GM19193 (cell line): Measurements from ENCODE around the gene SPATA21.

Source experiments
- POLR2A ChIP-seq: IDR thresholded peaks from 4 replicates; pipeline ENCODE4 v1.6.1; 2011; ENCODE audit not compliant: insufficient read depth, insufficient read length; ENCODE audit errors: extremely low read depth

The SPATA21 gene

DNA sequence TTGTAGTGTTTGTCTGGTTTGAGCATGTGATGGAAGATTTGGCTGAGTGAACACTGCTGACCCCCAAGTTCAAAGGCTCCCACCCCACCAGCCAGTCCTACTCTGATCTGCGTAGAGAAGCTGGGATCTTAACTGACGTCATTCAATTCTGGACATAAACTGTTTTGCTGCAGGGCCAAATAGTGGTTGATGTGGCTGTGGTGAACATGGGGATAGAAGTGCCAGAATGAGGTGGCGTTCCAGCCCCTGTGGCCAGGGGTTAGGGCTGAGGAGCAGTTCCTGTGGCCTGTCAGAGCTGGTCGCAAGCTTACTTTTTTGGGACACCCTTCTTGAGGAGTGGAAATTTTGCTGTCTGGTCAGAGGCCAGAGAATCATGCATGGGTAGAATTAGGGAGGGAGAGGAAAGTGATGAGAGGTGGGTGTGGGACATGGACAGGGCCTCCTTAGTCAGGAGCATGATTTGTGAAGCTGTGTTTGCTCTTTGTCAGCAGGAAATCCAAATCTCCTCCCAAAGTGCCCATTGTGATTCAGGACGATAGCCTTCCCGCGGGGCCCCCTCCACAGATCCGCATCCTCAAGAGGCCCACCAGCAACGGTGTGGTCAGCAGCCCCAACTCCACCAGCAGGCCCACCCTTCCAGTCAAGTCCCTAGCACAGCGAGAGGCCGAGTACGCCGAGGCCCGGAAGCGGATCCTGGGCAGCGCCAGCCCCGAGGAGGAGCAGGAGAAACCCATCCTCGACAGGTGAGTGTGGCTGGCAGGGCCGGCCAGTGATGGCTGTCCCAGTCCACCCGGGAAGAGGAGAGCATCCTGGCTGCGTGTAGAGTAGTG, 44.3 kb downstream of the SPATA21 start:
- no peak for TF ChIP-seq POLR2A

- no peak for TF ChIP-seq POLR2A
These were observed 45.8 kb downstream of the SPATA21 start for GRCh38 chr1:16391411-16391810.

DNA sequence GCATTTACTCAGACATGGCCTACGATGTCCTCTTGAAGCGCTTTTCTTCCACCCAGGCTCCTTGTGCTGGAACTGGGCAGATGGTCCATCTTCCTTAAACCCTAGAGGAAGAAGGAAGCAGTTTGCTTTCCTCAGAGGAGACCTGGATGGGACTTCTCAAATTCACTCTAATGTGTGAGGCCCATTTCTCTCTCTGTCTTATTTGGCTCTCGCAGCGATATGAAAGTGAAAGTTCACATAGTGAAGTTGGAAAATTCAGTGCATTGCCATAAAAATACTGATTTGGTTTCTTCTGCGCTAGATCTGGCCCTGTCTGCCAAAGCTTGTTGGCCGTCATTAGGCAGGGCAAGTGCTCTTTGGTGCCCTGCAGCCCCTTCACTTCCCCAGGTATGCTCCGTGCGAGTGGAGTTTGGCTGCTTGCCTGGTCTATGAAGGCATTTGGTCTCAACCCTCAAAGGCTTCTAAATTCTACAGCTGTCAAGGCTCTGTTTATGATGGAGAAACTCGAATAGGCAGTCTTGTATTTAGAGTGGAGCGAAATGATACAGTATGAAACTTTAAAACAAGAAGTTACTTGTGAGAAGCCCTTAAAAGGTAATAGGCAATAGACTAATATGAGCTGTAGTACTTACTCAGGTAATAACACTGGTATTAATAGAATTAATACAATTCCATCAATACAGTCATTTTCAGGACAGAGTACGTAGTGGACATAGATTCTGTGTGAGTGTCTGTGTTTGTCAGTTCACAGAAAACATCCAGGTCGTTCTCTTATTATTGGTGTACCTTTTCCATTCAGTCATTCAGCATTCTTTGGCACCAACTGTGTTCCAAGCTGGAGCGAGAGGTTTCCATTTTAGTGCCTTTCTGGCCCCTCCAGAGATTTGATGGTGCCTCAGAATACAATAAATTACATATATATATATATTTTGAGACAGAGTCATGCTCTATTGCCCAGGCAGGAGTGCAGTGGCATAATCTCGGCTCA, 49.7 kb downstream of the SPATA21 start:
- peak; percentile 18 for TF ChIP-seq POLR2A

- no peak for TF ChIP-seq POLR2A
These were observed 50.6 kb downstream of the SPATA21 start for GRCh38 chr1:16386454-16387113.

DNA sequence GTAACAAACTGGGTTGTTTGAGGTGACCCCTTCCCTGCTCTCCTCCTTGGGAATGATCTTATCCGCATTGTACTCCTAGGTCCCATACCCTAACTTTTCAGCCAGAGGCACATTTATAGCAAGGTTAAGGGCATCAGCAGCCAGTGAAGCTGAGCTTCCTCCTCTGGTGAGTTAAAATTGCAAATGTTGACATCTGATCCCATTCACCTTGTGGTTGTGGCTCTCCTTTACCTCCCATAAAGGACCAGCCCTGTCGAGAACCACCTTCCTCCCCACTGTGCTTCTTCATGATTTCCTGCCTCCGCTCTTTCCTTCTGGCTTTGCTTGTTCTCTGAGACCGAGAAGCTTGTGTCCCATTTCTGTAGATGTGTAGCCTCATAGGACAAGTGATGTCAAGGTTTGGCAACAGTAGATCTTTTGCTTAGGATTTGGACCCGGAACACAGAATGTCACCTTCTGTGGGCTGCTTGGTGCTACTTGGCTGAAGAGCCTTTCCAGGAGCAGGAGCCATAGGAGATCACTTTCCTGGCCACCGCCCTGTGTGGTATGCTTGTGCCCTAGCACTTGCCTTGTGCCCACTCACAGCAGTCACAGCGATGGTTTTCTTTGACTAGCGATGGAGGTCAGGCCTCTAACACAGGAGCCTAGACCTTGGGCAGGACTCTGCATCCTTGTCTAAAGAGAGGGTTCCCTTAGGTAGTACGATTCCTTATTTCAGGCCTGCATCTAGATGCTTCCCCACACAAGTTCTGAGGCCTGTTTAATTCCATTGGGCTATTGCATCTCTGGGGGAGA, 51.4 kb downstream of the SPATA21 start:
- no peak for TF ChIP-seq POLR2A

DNA sequence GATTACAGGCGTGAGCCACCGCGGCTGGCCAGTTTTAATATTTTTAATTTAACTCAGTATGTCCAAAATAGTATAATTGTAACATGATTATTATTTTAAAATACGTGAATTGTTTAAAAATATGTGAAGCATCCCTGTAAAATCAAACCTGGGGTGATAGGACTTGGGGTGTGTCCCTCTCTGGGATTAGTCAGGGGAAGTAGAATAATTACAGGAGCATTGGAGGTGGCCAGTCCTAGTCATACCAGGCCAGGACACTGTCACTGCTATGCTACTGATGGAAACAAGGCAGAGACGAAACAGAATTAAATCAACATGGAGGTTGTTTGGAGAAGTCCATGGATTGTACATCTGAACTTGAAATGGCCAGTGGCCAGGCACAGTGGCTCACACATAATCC, 53.3 kb downstream of the SPATA21 start:
- no peak for TF ChIP-seq POLR2A

GRCh38 chr1:16380868-16381267, 56.4 kb downstream of the SPATA21 start:
- no peak for TF ChIP-seq POLR2A

DNA sequence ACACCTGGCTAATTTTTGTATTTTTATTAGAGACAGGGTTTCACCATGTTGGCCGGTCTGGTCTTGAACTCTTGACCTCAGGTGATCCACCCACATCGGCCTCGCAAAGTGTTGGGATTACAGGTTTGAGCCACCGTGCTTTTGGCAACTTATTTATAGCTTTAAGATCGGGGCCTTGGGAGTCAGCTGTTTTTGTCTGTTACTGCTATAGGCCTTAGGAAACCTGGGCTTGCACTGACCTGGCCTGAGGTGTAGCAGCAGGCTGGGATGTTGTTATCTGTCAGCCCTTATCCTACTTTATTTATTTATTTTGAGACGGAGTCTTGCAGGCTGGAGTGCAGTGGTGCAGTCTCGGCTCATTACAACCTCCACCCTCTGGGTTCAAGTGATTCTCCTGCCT, 58.8 kb downstream of the SPATA21 start:
- no peak for TF ChIP-seq POLR2A

- no peak for TF ChIP-seq POLR2A
These were observed 60.3 kb downstream of the SPATA21 start for GRCh38 chr1:16376971-16377370.

DNA sequence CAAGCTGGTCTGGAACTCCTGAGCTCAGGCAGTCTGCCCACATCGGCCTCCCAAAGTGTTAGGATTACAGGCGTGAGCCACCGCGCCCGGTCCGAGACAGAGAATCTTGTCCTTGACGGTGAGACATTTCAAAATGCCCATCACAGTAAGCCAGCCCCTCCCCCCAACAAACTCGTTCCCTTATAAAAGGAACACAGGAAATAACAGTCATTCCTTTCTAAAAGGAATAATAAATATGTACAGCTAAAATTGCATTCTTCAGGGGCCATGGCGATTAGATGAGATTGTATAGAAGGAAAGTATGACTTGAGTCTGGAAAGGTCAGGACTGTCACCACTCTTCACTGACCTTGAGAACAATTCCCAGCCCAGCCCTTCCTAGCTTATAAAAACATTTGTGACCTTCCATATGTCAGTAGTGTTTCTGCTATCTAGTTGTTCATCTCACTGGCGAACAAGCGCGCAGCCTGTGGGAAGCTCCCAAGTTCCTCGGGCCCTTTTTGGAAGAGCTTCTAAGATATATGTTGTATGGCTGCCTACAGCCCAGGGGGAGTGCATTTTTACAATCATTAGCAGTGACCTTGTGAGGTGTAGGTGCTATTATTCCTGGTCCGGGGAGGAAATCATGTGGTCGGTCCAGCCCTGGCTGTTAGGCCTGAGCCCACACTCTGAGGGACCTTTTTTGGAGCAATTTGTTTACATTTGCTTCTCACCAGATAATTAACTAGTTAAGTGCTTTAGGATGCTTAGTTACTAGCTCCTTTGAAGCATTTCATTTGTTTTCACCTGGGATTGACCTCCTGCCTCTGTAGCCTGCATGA, 61.5 kb downstream of the SPATA21 start:
- no peak for TF ChIP-seq POLR2A

GRCh38 chr1:16374266-16374665, 63.0 kb downstream of the SPATA21 start:
- no peak for TF ChIP-seq POLR2A

DNA sequence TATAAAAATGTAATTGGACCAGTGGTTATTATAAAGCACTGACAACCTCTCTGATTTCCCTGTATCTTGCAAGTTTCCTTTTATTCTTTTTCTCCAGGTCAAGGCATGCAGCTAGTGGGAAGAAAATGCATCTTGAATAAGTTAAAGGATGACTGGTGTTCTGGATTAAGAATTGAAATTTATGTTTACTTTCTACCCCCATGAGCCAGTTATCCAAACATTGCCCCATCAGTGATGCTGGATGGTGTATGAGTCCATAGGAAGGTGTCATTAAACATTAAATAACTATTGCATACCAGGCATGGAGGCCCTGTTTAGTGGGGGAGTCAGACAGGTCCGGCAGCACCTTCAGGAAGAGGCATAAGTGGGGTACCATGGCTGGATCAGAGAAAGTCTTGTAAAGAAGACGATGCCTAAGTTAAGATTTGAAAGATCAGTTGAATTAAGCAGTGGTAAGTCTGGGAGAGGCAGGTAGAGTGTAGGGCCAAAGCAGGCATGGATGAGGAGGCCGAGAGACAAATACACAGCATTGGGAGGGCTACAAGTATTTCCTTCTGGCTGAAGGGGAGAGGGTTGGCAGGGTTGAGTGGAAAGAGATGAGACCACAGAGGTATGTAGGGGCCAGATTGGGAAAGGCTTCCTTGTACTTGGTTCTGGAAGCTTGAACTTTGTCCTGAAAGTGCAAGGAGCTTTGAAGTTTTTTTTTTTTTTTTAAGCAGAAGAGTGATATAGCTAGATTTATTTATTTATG, 64.5 kb downstream of the SPATA21 start:
- TF ChIP-seq POLR2A, result no peak

DNA sequence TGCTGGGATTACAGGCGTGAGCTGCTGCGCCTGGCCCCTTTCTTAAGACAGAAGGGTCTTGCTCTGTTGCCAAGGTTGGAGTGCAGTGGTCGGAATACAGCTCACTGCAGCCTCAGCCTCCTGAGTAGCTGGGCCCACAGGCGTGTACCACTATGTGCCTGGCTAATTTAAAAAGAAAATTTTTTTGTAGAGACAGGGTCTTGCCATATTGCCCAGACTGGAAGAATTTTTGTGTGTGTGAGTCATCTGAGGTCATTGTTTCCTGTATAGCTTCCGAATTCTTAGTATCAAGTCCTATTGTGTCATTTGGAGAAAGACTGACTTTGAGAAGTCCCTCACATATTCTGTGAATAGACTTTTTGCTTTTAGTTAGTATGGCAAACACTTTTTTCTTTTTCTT, 65.5 kb downstream of the SPATA21 start:
- TF ChIP-seq POLR2A, result no peak

DNA sequence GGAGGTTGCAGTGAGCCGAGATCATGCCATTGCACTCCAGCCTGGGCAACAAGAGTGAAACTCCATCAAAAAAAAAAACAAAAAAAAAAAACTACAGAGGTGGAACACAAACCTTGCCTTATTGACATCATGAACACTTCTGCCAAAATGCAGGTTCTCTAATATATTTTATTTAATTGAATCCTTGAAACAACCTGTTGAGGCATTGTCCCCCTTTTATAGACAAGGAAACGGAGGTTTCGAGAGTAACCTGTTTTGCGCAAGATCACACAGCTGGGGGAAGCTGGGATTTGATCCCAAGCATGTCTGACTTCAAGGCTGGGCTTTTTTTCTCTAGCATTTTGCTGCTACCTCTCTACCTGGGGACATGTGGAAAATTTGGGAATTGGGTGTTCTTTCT, 67.4 kb downstream of the SPATA21 start:
- no peak for TF ChIP-seq POLR2A
